Stimulated activated CD8-positive, alpha-beta memory T cell treated with anti-CD3 and anti-CD28 coated beads, Interleukin-2, amount 100 ng/mL, for 48 hours (primary cell): ENCODE measurements around the gene ZNF879.

Experiments
- DNase-seq, 2 donors: peaks; one replicate each; pipeline ENCODE4 v3.0.0-alpha.2; 2020; ENCODE audit warnings: low read depth in 2 of 2

The ZNF879 gene

DNA sequence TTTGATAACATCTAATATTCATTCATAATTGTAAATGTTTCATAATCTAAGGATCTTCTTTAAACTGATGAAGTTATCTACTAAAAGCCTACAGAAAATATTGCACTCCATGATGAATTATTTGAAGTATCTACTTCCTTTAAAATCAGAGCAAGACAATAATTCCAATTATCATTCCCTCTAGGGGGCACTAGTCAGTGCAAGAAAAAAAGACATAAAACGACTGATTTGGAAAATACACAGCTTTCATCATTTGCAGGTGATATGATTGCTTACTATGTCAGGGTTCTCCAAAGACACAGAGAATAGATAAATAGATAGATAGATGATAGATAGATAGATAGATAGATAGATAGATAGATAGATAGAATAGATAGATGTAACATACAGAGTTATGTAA lies 14.9 kb upstream of the ZNF879 start:
- no peak for DNase-seq

DNA sequence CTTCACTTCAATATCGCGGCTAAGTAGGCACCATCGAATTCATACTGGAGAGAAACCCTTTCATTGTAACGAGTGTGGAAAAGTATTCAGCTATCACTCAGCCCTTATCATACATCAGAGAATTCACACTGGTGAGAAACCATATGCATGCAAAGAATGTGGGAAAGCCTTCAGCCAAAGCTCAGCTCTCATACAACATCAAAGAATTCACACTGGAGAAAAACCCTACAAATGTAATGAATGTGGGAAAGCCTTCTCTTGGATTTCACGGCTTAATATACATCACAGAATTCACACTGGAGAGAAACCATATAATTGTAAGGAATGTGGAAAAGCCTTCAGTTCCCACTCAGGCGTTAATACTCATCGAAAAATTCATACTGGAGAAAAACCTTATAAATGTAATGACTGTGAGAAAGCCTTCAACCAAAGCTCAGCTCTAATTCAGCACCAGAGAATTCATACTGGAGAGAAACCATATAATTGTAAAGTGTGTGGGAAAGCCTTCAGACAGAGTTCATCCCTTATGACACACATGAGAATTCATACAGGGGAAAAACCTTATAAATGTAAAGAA lies 9.5 kb downstream of the ZNF879 start:
- no peak for DNase-seq

DNA sequence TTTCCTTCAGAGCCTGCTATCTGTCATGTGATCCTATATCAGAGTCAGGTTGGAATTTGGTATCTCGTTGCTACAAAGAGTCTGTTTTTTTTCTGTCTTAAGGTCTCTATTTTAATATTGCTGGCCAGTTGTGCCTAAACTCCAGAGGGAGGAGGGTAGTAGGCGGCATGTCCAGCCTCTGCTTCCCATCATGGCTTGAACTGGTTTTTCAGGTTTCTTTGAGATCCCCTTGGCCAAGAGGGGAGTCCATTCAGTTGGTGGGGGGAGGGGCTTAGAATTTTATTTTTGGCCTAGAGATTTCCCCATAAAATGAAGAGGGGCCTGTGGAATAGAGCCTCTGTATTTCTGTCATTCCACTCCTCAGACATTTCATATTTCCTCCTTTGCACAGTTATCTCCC lies 21.2 kb downstream of the ZNF879 start:
- DNase-seq = no peak

DNA sequence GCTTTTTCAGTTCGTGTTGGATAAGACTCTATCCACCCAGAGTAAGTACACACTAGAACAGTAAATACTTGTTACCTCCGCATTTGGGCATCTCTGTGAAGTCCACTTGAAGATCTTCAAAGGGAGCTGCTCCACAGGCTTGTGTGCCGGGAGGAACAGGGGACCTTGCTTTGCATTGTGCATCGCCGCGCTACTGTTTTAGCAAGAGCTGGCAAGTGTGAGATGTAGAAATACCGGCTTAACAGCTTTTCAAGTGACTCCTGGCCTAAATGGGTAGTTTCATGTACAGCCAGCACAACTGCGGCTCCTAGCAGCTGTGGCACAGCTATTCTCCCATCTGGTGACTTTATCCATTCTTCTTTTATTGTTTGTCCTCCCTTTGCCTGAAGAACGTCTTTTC lies 28.2 kb downstream of the ZNF879 start:
- no peak for DNase-seq

DNA sequence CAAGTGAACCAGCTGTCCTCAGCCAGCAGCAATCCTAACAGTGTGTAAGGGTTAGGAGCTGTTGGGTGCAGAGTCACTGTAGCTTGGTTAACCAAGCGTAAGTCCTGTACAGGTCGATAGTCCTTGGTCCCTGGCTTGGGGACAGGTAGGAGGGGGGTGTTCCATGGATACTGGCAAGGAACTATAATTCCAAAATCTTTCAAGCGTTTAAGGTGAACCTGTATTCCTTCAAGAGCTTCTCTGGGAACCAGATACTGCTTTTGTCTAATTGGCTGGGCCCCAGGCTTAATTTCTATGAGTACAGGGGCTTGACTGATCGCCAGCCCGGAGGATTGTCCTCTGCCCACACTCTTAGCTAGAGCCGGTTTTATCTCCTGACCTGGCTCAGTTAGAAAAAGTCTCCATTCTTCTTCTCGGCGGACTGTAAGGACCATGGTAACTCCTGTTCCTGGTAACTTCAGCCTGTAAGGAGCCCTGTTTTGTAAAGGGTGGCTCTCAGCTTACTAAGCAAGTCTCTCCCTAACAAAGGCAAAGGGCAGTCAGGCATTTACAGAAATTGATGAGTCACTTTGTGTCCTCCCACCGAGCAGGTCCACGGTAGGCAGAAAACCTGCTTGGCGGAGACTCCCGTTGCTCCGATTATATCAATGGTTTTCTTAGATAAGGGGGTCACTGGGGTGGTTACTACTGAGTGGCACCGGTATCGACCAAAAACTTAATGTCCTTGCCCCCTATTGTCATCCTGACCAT lies 30.6 kb downstream of the ZNF879 start:
- DNase-seq = no peak

DNA sequence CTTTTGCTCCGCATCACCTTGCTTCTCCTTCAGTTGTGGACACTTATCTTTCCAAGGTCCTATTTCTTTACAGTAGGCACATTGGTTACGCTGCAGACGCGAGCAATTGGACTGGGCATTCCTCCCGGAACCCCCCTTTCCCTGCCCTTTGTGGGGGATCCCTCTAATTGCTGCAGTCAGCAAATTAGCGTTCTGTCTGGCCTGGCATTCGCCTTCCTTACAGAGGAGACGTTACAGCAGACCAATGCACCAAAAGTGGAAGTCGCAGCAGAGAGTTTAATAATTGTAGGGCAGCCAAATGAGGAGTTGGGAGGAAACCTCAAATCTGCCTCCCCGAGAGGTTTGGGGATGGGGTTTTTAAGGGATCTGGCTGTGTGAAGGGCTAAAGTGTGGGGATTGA lies 31.3 kb downstream of the ZNF879 start:
- no peak for DNase-seq

DNA sequence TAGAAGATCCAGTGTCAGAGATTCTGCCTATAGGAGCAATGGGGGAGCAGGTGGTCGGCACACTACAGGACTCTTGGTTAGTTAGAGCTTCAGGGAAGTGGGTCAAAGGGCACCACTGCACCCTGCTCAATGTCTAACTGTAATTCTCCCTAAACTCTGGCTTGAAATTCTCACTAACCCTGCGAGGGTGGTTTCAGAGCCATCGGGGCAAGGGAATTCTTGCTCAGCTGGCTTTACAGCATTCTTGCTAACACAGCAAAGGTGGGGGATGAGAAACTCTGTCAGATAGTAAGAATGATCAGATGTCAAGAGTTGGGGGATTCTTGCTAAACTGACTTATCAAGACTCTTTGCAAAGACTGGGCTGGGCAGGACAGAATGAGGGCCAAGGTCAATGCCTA lies 31.8 kb downstream of the ZNF879 start:
- DNase-seq = no peak

- DNase-seq = no peak
These were observed 32.2 kb downstream of the ZNF879 start for GRCh38 chr5:179055841-179056240.

DNA sequence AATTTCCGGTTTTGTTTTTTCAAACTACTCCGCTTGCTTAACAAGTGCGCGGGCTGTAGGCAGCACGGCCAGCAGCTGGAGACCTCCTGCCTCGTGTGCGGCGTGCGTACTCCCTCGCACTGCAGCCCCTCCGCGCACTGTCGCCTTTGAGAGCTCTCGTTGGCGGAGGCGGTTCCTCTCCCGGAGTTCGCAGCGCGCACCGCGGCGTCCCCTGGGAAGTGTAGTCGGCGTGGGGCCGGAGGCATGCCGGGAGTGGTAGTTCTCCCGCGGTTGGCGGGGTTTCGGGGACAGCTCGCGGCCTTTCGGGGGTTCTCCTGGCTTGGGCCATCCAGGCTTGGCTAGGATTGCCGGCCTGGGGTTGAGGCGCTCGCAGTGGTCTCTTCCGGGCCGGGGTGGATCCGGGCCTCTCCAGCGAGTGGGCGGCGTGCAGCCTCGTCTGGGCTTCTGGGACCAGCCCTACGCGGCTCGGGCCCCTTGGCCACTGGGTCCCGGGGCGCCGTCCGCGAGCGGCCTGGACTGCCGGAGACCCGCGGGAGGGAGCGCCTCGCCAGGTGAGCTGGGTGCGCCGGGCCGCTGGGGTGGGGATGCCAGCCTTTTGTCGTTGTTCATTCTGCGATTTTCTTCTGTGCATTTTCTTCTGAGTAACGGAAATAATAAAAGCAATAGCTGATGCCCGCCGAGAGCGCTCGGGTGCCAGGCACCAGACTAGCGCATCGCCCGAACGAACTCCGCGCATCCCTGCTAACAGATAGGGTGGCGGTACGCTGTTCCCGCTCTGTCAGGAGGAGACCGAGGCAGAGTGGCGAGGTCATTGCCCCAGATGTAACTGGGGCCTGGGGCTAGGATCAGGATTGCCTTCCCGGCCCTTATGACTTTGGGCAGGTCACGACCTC lies 36.8 kb downstream of the ZNF879 start, which contains the start of gene ZNF354C:
Gene ZNF354C (plus strand): TSS at position 258 of the 893 bp plus-strand sequence. CDS start 1,696 bp downstream, outside the sequence.
- DNase-seq = peak; percentile 74 to 81

DNA sequence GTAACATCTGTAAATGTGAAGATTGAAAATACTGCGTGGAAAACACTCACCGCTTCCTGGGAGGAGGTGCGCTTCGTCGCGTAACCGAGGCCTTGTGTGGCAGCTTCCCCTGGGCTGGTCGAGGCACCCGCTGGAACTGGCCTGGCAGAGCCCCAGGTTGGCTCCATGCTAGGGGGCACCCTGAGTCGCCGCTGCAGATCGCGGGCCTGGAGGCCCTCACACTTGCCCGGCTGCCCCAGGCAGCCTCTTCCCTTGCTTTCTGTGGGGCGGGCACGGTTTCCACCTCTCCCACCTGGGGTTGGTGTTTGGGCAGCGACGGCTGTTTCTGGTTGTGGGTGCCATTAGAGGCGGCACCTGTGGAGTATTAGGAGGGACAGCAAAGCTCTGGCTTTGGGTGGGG lies 37.4 kb downstream of the ZNF879 start:
- no peak for DNase-seq

GRCh38 chr5:179065703-179066102 lies 42.1 kb downstream of the ZNF879 start:
- DNase-seq = no peak

DNA sequence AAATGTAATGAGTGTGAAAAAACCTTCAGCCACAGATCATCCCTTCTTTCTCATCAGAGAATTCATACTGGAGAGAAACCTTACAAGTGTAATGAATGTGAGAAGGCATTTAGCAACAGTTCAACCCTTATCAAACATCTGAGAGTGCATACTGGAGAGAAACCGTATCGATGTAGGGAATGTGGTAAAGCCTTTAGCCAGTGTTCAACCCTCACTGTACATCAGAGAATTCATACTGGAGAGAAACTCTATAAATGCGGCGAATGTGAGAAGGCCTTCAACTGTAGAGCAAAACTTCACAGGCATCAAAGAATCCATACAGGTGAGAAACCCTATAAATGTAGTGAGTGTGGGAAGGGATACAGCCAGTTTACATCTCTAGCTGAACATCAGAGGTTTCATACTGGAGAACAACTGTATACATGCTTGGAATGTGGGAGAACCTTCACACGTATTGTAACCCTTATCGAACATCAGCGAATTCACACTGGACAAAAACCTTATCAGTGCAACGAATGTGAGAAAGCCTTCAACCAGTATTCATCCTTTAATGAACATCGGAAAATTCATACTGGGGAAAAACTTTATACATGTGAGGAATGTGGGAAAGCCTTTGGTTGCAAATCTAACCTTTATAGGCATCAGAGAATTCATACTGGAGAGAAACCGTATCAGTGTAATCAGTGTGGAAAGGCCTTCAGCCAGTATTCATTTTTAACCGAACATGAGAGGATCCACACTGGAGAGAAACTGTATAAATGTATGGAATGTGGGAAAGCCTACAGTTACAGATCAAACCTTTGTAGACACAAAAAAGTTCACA lies 55.8 kb downstream of the ZNF879 start:
- DNase-seq = no peak

GRCh38 chr5:179080724-179081123 lies 57.1 kb downstream of the ZNF879 start:
- DNase-seq = no peak
